Measurements from ENCODE around the gene ZMYM2.
"Not testable (repeated sequence)": the region's sequence is repeated elsewhere in the genome, so short reads cannot be mapped to it uniquely, and the experiment has no call there.

The ZMYM2 gene

GRCh38 chr13:19961924-19962323 is 3.4 kb downstream of the ZMYM2 start:
- Mint-ChIP-seq H3K4me1 (ENCODE audit: low read depth) (peaks cover 30% of the 10 kb centered on the region), H3K27ac (peak overlapping the region; percentile 62), H3K4me3 (peak overlapping the region; percentile 9), H3K27me3 (no peaks in the 10 kb centered on the region), H3K9me3 (no peaks in the 10 kb centered on the region), H3K36me3 (ENCODE audit: low read depth) (peaks cover 46% of the 10 kb centered on the region)
- intact Hi-C loops (cut with micrococcal nuclease) = loop anchor here (2.0 kb wide), 2 partner anchors 97 to 179 kb away; partner anchors contain the start of gene PSPC1

DNA sequence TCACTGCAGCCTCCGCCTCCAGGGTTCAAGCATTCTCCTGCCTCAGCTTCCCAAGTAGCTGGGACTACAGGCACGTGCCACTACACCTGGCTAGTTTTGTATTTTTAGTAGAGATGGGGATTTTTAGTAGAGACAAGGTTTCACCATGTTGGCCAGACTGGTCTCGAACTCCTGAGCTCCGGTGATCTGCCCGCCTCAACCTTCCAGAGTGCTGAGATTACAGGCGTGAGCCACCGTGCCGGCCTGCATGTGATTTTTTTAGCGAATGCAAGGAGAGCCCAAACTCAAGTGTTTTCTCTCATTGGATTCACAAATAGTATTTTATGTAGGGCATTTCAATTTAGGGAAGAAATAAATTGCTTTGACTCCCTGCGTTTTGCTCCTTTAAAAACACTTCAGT is 4.4 kb downstream of the ZMYM2 start:
- Mint-ChIP-seq H3K9me3 (no peaks in the 10 kb centered on the region), H3K4me3 (no peak overlapping the region)

DNA sequence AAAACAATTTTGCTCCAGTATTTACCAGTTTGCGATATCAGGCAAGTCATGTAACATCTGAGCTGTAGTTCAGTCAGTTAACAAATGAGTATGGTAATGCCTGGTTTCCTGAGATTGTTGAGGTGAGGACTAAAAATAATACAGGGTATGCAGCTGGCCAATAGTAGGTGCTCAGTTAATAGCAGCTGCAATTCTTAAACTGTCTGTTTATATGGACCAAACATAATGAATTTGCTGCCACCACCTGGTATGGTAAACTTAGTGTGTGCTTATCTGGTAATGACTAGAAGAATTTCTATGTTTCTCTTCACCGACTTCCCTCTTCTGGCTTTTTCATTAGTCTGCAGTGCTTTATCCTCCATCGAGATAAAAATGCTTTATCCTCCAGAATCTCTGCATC is 9.1 kb downstream of the ZMYM2 start:
- no peak overlapping the region for H3K4me3 Mint-ChIP-seq
- H3K27ac Mint-ChIP-seq = no peak overlapping the region
- intact Hi-C loops (cut with micrococcal nuclease) = no loop called here
- peaks cover 26% of the 10 kb centered on the region for H3K36me3 Mint-ChIP-seq (ENCODE audit: low read depth)
- H3K27me3 Mint-ChIP-seq = no peaks in the 10 kb centered on the region
- H3K4me1 Mint-ChIP-seq (ENCODE audit: low read depth) = peaks cover 24% of the 10 kb centered on the region
- H3K9me3 Mint-ChIP-seq = no peaks in the 10 kb centered on the region

More for the DNA sequence above, 4.4 kb downstream of the ZMYM2 start:
- intact Hi-C loops (cut with micrococcal nuclease) = no loop called here
- H3K27me3 Mint-ChIP-seq = no peaks in the 10 kb centered on the region
- peak overlapping the region; percentile 32 for H3K27ac Mint-ChIP-seq
- peaks cover 36% of the 10 kb centered on the region for H3K4me1 Mint-ChIP-seq (ENCODE audit: low read depth)
- H3K36me3 Mint-ChIP-seq (ENCODE audit: low read depth) = peaks cover 50% of the 10 kb centered on the region

GRCh38 chr13:19974498-19975009 is 16.0 kb downstream of the ZMYM2 start:
- H3K27me3 Mint-ChIP-seq; intact Hi-C loops (cut with micrococcal nuclease); H3K4me3 Mint-ChIP-seq; H3K4me1 Mint-ChIP-seq (ENCODE audit: low read depth); H3K27ac Mint-ChIP-seq: not testable (repeated sequence)
- peaks cover 18% of the 10 kb centered on the region for H3K9me3 Mint-ChIP-seq
- H3K36me3 Mint-ChIP-seq (ENCODE audit: low read depth) = peaks cover 65% of the 10 kb centered on the region

DNA sequence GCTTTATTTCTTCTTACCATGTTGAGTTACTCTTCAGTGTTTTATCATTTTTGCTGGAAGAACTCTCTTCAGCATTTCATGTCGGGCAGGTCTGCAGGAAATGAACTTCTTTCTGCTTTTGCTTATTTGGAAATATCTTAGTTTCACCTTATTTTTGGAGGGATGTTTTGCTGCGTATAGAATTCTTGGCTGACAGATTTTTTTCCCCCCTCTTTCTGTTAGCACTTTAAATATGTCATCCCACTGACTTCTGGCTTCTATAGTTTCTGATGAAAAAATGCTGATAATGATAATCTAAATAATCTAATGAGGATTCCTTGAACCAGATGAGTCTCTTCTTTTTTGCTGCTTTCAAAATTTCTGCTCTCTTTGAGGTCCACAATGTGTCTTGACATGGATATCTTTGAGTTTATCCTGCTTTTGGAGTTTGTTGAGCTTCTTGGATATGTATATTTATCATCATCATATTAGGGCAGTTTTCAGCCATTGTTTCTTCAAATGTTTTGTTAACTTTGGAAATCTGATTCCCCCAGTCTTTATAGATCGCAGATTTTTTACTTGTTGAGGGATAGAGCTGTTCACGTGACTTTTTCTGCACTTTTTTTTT is 20.4 kb downstream of the ZMYM2 start:
- H3K36me3 Mint-ChIP-seq (ENCODE audit: low read depth) = peaks cover 96% of the 10 kb centered on the region
- H3K9me3 Mint-ChIP-seq = peaks cover 18% of the 10 kb centered on the region
- H3K27me3 Mint-ChIP-seq = no peaks in the 10 kb centered on the region
- H3K4me3 Mint-ChIP-seq = no peak overlapping the region
- no peak overlapping the region for H3K27ac Mint-ChIP-seq
- intact Hi-C loops (cut with micrococcal nuclease) = no loop called here
- H3K4me1 Mint-ChIP-seq (ENCODE audit: low read depth) = peaks cover 17% of the 10 kb centered on the region

DNA sequence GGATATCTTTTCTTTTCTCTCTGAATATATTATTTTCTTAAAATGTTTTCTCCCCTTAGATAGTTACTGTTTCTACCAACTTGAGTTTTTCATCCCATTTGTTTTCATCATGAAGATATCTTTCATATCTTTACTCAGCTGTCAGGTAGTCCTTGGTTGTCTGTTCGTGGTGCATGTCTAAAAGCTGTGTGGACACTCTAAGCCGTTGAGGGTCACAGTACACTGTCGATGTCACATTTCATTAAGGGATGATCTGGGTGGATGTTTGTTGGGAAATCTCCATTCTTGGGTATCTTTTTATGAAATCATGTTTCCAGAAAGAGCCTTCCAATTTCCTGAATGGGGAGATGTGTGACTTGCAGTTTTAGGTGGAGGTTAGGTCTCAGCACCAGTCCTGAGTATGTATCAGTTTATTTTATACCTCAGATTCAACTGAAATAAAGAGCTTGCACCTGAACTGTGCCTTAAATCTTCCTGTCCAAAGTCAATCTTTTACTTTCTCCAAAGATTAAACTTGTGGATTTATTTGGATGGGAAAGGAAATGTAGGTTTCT is 23.2 kb downstream of the ZMYM2 start:
- Mint-ChIP-seq H3K4me3 (no peak overlapping the region), H3K27me3 (no peaks in the 10 kb centered on the region), H3K9me3 (peaks cover 11% of the 10 kb centered on the region), H3K36me3 (ENCODE audit: low read depth) (peaks cover 84% of the 10 kb centered on the region), H3K27ac (no peak overlapping the region), H3K4me1 (ENCODE audit: low read depth) (peaks cover 17% of the 10 kb centered on the region)
- intact Hi-C loops (cut with micrococcal nuclease) = loop anchor here (5.0 kb wide), 1 partner anchor 181 kb away; the partner anchor contains the start of gene GJA3

DNA sequence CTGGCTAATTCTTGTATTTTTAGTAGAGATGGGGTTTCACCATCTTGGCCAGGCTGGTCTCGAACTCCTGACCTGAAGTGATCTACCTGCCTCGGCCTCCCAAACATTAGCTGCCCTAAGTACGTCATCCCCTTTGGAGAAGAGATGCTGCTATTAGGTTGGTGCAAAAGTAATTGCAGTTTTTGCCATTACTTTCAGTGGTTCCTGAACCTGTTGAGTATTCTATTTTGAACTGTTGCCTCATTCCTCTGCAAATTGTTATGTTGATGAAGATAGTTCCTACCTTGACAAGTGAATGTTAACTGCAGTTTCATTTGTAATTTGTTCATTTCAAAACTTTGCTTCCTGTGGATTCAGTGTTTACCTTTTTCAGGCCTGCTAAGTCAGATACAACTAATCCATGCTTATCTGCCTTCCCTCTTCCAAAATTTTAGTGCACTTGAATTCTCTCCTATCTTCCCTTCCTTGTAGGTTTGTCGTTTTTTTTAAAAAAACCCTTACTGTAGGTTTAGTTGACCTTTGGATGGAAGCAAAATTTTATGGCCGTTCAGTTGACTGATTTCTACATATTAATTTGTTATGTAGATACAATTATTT is 24.0 kb downstream of the ZMYM2 start:
- H3K27me3 Mint-ChIP-seq = no peaks in the 10 kb centered on the region
- intact Hi-C loops (cut with micrococcal nuclease) = loop anchor here (5.0 kb wide), 1 partner anchor 180 kb away; the partner anchor contains the start of gene GJA3
- H3K4me1 Mint-ChIP-seq (ENCODE audit: low read depth) = peaks cover 21% of the 10 kb centered on the region
- H3K36me3 Mint-ChIP-seq (ENCODE audit: low read depth) = peaks cover 83% of the 10 kb centered on the region
- no peak overlapping the region for H3K27ac Mint-ChIP-seq
- H3K9me3 Mint-ChIP-seq = peaks cover 10% of the 10 kb centered on the region
- H3K4me3 Mint-ChIP-seq = no peak overlapping the region

- Mint-ChIP-seq H3K27me3 (no peaks in the 10 kb centered on the region), H3K9me3 (no peaks in the 10 kb centered on the region), H3K4me3 (no peak overlapping the region), H3K4me1 (ENCODE audit: low read depth) (peaks cover 29% of the 10 kb centered on the region), H3K27ac (no peak overlapping the region), H3K36me3 (ENCODE audit: low read depth) (peaks cover 81% of the 10 kb centered on the region)
- intact Hi-C loops (cut with micrococcal nuclease) = loop anchor here (5.0 kb wide), 1 partner anchor 178 kb away; the partner anchor contains the start of gene GJA3
Observed at GRCh38 chr13:19984430-19985218, 26.1 kb downstream of the ZMYM2 start.

DNA sequence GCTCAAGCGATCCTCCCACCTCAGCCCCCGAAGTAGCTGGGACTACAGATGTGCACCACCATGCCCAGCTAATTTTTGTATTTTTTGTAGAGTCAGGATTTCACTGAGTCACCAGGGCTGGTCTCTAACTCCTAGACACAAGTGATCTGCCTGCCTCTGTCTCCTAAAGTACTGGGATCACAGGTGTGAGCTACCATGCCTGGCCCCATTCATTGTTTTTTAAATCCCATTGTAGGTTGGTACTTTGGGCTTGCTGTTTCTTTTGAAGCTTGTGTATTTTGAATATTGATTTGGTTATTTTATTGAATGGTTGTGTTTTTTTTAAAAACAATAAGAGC is 26.7 kb downstream of the ZMYM2 start:
- Mint-ChIP-seq H3K4me3 (no peak overlapping the region), H3K9me3 (no peaks in the 10 kb centered on the region), H3K27ac (no peak overlapping the region), H3K27me3 (no peaks in the 10 kb centered on the region), H3K4me1 (ENCODE audit: low read depth) (peaks cover 33% of the 10 kb centered on the region), H3K36me3 (ENCODE audit: low read depth) (peaks cover 82% of the 10 kb centered on the region)
- intact Hi-C loops (cut with micrococcal nuclease) = no loop called here

- no peaks in the 10 kb centered on the region for H3K9me3 Mint-ChIP-seq
- intact Hi-C loops (cut with micrococcal nuclease) = no loop called here
- no peaks in the 10 kb centered on the region for H3K27me3 Mint-ChIP-seq
- H3K4me3 Mint-ChIP-seq = no peak overlapping the region
- H3K27ac Mint-ChIP-seq = no peak overlapping the region
- H3K36me3 Mint-ChIP-seq (ENCODE audit: low read depth) = peaks cover 78% of the 10 kb centered on the region
- peaks cover 42% of the 10 kb centered on the region for H3K4me1 Mint-ChIP-seq (ENCODE audit: low read depth)
Observed at GRCh38 chr13:19991531-19991930, 33.0 kb downstream of the ZMYM2 start.

- peaks cover 41% of the 10 kb centered on the region for H3K4me1 Mint-ChIP-seq (ENCODE audit: low read depth)
Observed at GRCh38 chr13:19993024-19993423, 34.5 kb downstream of the ZMYM2 start.

GRCh38 chr13:19998960-19999359 is 40.4 kb downstream of the ZMYM2 start:
- Mint-ChIP-seq H3K27ac (no peak overlapping the region), H3K36me3 (ENCODE audit: low read depth) (peaks cover 71% of the 10 kb centered on the region), H3K27me3 (no peaks in the 10 kb centered on the region), H3K4me1 (ENCODE audit: low read depth) (peaks cover 21% of the 10 kb centered on the region), H3K9me3 (no peaks in the 10 kb centered on the region), H3K4me3 (no peak overlapping the region)
- intact Hi-C loops (cut with micrococcal nuclease) = no loop called here

More at GRCh38 chr13:19993024-19993423, 34.5 kb downstream of the ZMYM2 start:
- no peak overlapping the region for H3K4me3 Mint-ChIP-seq
- H3K27ac Mint-ChIP-seq = no peak overlapping the region
- peaks cover 76% of the 10 kb centered on the region for H3K36me3 Mint-ChIP-seq (ENCODE audit: low read depth)
- intact Hi-C loops (cut with micrococcal nuclease) = no loop called here
- no peaks in the 10 kb centered on the region for H3K9me3 Mint-ChIP-seq
- no peaks in the 10 kb centered on the region for H3K27me3 Mint-ChIP-seq

DNA sequence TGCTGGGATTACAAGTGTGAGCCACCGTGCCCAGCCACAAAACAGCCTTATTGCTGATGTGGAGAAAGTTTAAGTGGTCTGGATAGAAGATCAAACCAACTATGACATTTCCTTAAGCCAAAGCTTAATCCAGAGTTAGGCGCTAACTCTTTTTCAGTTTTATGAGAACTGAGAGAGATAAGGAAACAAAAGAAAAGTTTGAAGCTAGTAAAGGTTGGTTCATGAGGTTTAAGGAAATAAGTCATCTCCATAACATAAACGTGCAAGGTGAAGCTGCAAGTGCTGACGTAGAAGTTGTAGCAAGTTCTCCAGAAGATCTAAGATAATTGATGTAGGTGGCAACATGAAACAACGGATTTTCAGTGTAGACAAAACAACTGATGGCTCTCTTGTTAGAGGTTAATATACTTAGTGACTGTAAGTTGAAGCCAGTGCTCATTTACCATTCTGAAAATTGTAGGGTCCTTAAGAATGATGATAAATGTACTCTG is 41.6 kb downstream of the ZMYM2 start:
- Mint-ChIP-seq H3K4me3 (no peak overlapping the region), H3K36me3 (ENCODE audit: low read depth) (peaks cover 79% of the 10 kb centered on the region), H3K4me1 (ENCODE audit: low read depth) (peaks cover 21% of the 10 kb centered on the region), H3K27me3 (no peaks in the 10 kb centered on the region), H3K9me3 (no peaks in the 10 kb centered on the region), H3K27ac (no peak overlapping the region)
- intact Hi-C loops (cut with micrococcal nuclease) = no loop called here
